GM18873 (cell line): ENCODE results near the gene DNASE1L1.
A peak's percentile ranks its signal among the peaks of the same experiment; 100 is the strongest.

ENCODE experiments used
- ATAC-seq: cut with Tn5 transposase; IDR thresholded peaks from one replicate; pipeline ENCODE4 v1.9.1; 2021; ENCODE audit warnings: mild to moderate bottlenecking, moderate library complexity, moderate number of reproducible peaks; ENCODE audit not compliant: unreplicated experiment, low FRiP score

DNASE1L1 gene

DNA sequence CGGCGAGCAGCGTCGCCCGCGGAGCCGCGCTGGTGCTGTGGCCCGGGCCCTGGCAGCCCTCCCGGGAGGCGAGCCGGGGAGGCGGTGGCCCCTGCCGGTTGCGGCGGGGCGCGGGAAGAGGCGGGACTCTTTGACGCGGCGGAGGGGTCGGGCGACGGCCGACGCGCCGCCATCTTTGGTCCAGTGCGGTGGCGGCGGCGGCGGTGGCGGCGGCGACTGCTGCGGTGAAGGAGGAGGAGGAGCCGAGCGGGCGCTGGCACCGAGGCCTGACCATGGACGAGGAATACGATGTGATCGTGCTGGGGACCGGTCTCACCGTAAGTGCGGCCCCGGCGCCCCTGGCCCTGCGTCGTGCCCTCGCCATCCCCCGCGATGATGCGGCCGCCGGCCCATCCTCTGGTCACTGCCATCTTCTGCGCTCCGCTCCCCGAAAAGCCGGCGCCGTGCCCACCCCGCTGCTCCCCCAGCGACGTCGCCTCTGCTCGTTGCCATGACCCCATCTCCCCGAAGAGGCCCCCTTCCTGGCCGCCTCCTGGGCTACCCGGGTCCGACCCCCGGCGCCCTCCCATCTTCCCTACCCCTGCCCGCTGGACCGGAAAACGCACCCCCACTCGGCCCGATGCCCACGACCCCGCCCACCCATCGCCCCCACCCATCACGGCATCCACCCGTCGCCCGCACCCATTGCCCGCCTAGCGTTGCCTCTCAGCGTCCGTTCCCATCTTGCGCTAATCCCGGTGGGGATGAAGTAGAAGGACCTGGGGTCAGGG, 28.1 kb upstream of the DNASE1L1 start, which contains the start of gene GDI1:
Gene GDI1 (plus strand): TSS at position 172 of the 770 bp plus-strand sequence. CDS start 101 bp downstream, at position 273.
- no peak for ATAC-seq

DNA sequence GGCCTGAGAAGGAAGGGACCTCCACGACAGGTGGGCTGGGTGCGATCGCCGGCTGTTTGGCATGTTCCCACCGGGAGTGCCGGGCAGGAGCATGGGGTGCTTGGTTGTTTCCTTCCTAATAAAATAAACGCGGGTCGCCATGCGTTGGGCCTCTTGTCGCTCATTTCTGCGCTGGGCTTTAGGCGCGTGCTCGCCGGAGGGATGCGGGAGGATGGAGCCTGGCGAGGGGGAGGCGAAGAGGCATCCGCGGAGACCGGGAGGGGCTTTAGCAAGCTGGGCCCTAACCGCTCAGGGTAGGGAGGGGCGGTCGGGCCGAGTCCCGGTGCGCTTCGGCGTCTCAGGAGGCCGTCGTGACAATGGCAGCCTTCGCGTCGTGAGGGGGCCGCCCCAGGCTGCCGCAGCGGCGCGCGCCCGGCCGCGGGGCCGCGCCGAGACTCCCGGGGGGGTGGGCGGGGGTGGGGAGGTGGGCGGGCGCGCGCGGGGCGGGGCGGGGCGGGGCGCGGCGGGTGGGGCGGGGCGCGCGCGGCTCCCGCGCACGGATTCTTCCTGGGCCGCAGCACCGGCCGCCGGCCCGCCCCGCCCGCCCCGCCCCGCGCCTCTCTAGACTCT, 27.4 kb upstream of the DNASE1L1 start:
- ATAC-seq: no peak

GRCh38 chrX:154435171-154435733, 26.2 kb upstream of the DNASE1L1 start:
- no peak for ATAC-seq

DNA sequence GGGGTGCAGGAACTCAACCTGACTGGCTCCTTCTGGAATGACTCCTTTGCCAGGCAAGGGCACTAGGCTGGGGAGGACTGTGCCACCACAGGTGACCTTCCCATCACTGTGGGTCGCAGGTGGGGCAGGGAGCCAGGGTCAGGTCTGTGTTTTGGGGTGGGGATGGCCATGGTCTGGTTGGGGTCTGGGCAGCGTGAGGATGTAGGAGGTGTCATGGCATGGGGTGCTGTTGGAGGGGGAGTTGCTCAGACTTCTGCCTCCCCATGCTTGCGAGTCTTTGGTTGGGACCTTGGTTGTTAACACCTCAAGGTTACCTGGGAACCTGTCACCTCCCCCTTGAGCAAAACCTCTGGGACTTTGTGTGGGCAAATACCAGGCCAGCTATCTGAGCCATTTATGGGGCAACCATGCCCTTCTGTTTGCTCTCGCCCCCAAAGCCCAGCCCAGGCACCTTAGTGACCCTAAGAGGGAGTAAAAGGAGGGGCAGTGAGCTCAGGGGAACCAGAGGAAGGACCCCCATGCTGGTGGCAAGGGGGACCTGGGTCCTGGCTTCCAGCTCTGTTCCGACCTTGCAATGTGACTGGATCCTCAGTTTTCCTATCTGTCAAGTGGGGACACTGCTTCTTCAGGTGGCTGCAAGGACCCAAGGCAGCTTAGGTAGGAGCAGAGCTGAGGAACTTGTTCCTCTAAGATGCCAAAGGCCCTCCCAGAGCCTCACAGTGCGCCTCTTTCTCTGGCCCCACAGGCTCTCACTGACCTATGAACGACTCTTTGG, 25.5 kb upstream of the DNASE1L1 start:
- no peak for ATAC-seq

DNA sequence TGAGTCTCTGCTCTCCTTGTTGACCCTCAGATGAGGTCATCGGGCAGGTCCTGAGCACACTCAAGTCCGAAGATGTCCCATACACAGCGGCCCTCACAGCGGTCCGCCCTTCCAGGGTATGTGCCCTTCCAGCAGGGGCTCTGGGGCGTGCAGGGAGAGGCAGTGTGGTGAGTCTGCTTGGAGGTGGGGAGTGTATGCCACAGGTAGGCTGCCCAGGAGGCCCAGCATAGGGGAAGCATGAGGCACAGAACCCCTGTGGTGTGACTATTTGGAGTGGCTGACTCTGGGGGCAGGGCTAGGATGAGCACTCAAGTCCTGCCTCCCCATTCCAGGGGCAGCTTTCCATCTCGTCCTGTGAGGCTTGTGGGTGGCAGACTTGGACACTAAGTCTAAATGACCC, 24.6 kb upstream of the DNASE1L1 start:
- no peak for ATAC-seq

GRCh38 chrX:154432210-154432609, 23.2 kb upstream of the DNASE1L1 start:
- ATAC-seq: no peak

DNA sequence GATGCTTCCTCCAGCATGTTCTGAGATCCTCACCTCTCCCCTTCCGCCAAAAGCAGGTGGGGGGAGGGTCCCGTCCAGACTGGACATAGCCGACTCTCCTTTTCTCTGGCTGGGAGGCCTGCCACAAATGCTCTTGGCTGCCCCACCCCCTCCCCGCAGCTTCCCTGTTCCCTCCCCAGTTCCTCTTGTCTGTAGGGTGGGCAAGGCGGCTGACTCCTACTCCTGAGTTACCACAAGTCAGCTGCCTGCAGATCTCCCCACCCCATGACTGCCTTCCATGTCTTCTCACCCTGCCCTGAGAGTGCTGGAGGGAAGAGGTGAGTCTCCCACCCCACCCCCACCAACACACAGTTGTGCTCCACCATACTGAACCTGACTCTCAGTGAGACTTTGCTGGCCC, 22.3 kb upstream of the DNASE1L1 start:
- ATAC-seq: no peak

GRCh38 chrX:154430916-154431315, 21.9 kb upstream of the DNASE1L1 start:
- ATAC-seq: no peak

- no peak for ATAC-seq
These were observed 21.4 kb upstream of the DNASE1L1 start for GRCh38 chrX:154430479-154430878.

DNA sequence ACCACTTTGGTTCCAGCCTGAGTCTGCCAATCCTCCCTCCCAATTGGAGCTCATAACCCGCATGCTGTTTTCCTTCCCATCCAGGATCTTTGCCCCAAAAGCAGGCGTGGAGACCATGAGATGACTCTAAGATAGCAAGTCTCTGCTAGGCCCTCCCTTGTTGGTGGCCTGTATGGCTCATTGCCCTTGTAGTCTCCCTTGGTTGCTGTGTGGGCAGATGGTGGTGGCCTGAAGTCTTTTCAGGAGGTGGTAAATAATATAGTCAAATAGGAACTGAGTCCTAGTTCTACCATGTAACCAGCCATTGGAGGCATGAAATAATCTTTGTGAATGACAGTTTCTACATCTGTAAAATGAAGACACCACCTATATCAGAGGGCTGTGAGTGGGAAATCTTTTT, 20.7 kb upstream of the DNASE1L1 start:
- no peak for ATAC-seq

- ATAC-seq: peak; percentile 87
These were observed 19.4 kb upstream of the DNASE1L1 start, which contains the start of gene ATP6AP1 for GRCh38 chrX:154428176-154429171. ATP6AP1 (plus strand) TSS chrX:154428677; CDS start chrX:154428693, 16 bp downstream.

GRCh38 chrX:154426916-154427770, 18.1 kb upstream of the DNASE1L1 start:
- ATAC-seq: no peak

- ATAC-seq: no peak
These were observed 11.3 kb upstream of the DNASE1L1 start for GRCh38 chrX:154420402-154420756.

- no peak for ATAC-seq
These were observed 10.8 kb upstream of the DNASE1L1 start for GRCh38 chrX:154419688-154420401.

DNA sequence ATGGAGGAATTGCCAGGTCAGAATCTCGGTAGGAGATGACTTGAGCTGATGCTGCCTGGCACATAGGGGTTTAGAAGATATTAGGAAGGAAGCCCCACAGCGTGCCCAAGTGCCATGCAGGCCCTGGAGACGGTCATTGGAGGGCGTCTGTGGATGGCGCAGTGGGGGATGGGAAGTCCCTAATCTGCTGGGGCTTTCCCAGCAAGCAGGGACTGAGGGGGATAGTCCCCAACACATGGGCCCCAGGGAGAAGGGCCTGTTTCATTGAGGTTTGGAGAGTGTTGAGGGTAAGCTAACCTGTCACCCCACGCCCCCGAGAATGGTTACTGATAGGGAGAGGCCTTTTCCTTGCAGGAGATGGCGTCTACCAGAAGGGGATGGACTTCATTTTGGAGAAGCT, 10.1 kb upstream of the DNASE1L1 start:
- no peak for ATAC-seq

DNA sequence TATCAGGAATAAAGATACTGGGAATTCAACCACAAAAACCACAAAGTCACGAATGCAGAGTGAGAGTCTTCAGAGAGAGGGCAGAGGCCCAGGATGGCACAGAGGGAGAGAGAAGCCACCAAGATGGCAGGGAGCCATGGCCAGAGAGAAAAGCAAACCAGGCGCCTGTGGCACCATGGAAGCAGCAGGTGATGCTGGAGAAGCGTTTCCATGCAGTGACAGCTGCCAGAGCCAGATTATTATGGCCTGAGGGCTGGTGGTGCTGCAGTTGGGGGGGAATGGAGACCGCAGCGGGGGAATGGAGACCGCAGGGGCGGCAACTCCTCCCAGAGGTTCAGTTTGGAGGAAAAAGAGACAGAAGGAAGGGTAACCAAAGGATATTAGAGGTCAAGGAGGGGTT, 8.1 kb upstream of the DNASE1L1 start:
- ATAC-seq: no peak

- ATAC-seq: no peak
These were observed 4.1 kb upstream of the DNASE1L1 start for GRCh38 chrX:154413142-154413541.

- ATAC-seq: no peak
These were observed 3.4 kb upstream of the DNASE1L1 start for GRCh38 chrX:154412468-154412867.
